A549 (cell line): ENCODE data around the gene ATP13A3.

ENCODE experiments used
- MAFK ChIP-seq: fragments of 450-650 bp; IDR thresholded peaks from 2 replicates; pipeline ENCODE4 v1.6.1; 2014; ENCODE audit not compliant: partially characterized antibody
- POLR2A ChIP-seq: IDR thresholded peaks from 2 replicates; pipeline ENCODE4 v1.6.1; 2012; ENCODE audit warnings: mild to moderate bottlenecking, low read length
- RFX5 ChIP-seq: fragments of 450-650 bp; IDR thresholded peaks from 2 replicates; pipeline ENCODE4 v1.7.1; 2014; ENCODE audit warnings: antibody characterized with exemption, mild to moderate bottlenecking, moderate library complexity
- TF ChIP-seq, protein P1 (sequence below): fragments of >200 bp; sonication (Bioruptor Twin); formaldehyde crosslinking; IDR thresholded peaks from 3 replicates; pipeline ENCODE4 v1.5.1; 2016

DNA sequence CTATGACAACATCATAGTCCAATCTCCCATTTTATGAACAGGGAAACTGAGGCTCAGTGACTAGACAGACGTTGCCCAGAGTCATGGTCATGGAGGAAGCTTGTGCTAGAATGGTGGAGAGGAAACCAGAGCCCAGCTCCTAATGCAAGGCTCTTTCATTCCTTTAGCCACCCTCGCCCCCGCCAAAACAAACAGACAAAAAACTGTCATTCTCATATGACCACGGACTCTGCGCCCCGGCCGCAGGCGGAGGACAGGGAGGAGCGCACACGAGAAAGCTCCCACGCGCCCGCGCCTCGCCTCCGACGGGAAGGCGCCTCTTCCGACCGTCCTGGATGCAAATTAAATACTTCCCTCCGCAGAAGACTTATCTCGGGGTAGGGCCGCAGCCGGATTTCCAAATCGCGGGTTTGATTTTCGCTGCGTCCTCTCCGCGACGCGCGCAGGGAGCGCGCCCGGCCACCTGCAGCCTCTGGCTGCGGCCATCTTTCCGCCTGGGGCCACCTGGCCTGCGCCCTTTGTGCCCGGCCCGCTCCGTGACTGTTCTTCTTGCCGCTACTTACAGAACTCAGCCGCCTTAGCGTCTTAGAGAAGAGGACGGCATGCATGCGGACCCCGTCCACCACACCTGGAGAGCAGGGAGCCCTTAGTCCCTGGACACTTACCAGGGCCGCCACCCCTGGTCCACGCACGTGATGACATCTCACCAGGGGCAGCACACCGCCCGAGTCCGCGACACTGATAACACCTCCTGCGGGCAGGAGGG is 670 bp upstream of the ATP13A3 start:
- TF ChIP-seq, protein P1, sequence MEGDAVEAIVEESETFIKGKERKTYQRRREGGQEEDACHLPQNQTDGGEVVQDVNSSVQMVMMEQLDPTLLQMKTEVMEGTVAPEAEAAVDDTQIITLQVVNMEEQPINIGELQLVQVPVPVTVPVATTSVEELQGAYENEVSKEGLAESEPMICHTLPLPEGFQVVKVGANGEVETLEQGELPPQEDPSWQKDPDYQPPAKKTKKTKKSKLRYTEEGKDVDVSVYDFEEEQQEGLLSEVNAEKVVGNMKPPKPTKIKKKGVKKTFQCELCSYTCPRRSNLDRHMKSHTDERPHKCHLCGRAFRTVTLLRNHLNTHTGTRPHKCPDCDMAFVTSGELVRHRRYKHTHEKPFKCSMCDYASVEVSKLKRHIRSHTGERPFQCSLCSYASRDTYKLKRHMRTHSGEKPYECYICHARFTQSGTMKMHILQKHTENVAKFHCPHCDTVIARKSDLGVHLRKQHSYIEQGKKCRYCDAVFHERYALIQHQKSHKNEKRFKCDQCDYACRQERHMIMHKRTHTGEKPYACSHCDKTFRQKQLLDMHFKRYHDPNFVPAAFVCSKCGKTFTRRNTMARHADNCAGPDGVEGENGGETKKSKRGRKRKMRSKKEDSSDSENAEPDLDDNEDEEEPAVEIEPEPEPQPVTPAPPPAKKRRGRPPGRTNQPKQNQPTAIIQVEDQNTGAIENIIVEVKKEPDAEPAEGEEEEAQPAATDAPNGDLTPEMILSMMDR: no peak
- no peak for TF ChIP-seq POLR2A
- no peak for TF ChIP-seq RFX5
- TF ChIP-seq MAFK: no peak
